ENCODE results near the gene MAP4K3. TPM values are rescaled to one million over a fixed set of nuclear protein-coding genes. Genes with fewer than 3 reads are reported as not detected.

Gene MAP4K3
- total and polyA plus RNA-seq, 10 of the 15 experiments (the other 5 are each of a cell fraction or from before 2014, with no cell fraction given): 0.04 to 0.95 (median 0.21) TPM; not detected in 1

DNA sequence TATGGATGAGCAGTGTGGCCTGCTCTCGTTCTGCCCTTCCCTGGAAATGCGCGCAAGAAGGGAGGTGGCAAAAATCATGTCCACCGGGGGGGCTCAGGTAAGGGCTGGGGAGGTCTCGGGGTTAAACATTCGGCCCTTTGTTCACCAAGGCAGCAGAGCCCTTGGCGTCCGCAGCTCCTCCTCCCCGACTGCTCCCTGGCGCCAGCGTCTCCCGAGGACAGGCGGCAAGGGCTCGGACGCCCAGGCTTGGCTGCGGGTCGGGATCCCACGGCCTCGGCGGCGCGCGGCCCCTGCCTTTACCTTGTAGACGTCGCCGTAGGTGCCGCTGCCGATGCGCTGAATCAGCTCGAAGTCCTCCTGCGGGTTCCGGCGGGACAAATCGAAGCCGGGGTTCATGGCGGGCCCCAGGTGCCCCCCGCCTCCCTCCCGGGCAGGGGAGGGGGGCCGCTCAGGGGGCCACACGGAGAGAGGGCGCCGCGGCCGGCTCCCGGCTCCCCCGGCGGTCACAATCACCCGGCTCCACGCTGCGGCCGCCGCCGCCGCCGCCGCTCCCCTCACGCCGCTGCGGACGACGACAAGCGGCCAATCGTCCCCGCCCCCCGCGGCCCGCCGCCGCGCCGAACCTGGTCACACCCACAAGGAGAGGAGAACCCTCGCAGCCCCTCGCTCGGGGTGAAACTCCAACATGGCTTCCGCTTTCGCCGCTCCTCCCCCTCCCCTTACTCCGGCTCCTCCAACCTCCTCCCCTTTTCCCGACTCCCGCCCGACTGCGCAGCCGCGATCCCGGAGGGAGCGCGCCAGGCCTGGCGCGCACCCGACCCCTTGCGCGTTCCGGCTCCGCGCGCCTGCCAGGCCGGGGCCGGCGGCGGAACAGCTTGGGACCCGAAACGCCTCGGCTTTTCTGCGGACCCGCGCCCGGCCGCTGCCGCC lies at the start of gene MAP4K3 (continued):
- TF ChIP-seq MYC (IDR thresholded peaks at IDR 0.05; ENCODE audit: insufficient read depth, insufficient read length, insufficient replicate concordance, low read length, severe bottlenecking): no peak
- TF ChIP-seq SPI1 (IDR thresholded peaks at IDR 0.05; ENCODE audit: borderline replicate concordance, insufficient read depth, low read depth, low read length): peak; percentile 41; the same call in 1 of the 2 replicates
- TF ChIP-seq, protein P1, sequence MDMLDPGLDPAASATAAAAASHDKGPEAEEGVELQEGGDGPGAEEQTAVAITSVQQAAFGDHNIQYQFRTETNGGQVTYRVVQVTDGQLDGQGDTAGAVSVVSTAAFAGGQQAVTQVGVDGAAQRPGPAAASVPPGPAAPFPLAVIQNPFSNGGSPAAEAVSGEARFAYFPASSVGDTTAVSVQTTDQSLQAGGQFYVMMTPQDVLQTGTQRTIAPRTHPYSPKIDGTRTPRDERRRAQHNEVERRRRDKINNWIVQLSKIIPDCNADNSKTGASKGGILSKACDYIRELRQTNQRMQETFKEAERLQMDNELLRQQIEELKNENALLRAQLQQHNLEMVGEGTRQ (IDR thresholded peaks at IDR 0.05; ENCODE audit: borderline replicate concordance, low read depth, low read length): no peak
- no peak for TF ChIP-seq CHD4 (IDR thresholded peaks at IDR 0.05)
- TF ChIP-seq RBBP5 (conservative IDR thresholded peaks at IDR 0.05): 0 out of 2 replicates have a peak, but pooled peaks have one; percentile 22
- TF ChIP-seq TCF3 (IDR thresholded peaks at IDR 0.05; ENCODE audit: borderline replicate concordance, insufficient read depth, low read depth, low read length): no peak
- no peak for TF ChIP-seq BMI1 (IDR thresholded peaks at IDR 0.05; ENCODE audit: borderline replicate concordance)
- TF ChIP-seq, protein P2, sequence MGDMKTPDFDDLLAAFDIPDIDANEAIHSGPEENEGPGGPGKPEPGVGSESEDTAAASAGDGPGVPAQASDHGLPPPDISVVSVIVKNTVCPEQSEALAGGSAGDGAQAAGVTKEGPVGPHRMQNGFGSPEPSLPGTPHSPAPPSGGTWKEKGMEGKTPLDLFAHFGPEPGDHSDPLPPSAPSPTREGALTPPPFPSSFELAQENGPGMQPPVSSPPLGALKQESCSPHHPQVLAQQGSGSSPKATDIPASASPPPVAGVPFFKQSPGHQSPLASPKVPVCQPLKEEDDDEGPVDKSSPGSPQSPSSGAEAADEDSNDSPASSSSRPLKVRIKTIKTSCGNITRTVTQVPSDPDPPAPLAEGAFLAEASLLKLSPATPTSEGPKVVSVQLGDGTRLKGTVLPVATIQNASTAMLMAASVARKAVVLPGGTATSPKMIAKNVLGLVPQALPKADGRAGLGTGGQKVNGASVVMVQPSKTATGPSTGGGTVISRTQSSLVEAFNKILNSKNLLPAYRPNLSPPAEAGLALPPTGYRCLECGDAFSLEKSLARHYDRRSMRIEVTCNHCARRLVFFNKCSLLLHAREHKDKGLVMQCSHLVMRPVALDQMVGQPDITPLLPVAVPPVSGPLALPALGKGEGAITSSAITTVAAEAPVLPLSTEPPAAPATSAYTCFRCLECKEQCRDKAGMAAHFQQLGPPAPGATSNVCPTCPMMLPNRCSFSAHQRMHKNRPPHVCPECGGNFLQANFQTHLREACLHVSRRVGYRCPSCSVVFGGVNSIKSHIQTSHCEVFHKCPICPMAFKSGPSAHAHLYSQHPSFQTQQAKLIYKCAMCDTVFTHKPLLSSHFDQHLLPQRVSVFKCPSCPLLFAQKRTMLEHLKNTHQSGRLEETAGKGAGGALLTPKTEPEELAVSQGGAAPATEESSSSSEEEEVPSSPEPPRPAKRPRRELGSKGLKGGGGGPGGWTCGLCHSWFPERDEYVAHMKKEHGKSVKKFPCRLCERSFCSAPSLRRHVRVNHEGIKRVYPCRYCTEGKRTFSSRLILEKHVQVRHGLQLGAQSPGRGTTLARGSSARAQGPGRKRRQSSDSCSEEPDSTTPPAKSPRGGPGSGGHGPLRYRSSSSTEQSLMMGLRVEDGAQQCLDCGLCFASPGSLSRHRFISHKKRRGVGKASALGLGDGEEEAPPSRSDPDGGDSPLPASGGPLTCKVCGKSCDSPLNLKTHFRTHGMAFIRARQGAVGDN (IDR thresholded peaks at IDR 0.05): 0 out of 2 replicates have a peak, but pooled peaks have one; percentile 37
- peak; percentile 27 for TF ChIP-seq KLF5 (IDR thresholded peaks at IDR 0.05; ENCODE audit: partially characterized antibody)
- TF ChIP-seq POLR2AphosphoS5 (IDR thresholded peaks at IDR 0.05; ENCODE audit: low read length): peak; percentile 5; the same call in 1 of the 2 replicates
- TF ChIP-seq, protein P3, sequence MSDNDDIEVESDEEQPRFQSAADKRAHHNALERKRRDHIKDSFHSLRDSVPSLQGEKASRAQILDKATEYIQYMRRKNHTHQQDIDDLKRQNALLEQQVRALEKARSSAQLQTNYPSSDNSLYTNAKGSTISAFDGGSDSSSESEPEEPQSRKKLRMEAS (IDR thresholded peaks at IDR 0.05; ENCODE audit: low read depth, low read length): peak; percentile 50; the same call in 1 of the 2 replicates
- TF ChIP-seq IKZF1 (conservative IDR thresholded peaks at IDR 0.05): peak; percentile 70
- no peak for TF ChIP-seq BHLHE40 (IDR thresholded peaks at IDR 0.05; ENCODE audit: borderline replicate concordance in 1 of 2, low read depth in 2 of 2, low read length in 1 of 2)
- peak; percentile 78 for TF ChIP-seq HDAC6 (IDR thresholded peaks at IDR 0.05; ENCODE audit: unreplicated experiment)
- TF ChIP-seq BACH1 (IDR thresholded peaks at IDR 0.05; ENCODE audit: borderline replicate concordance): peak; percentile 53; the same call in 1 of the 2 replicates
- peak; percentile 71; the same call in 1 of the 2 replicates for TF ChIP-seq GATAD2B (conservative IDR thresholded peaks at IDR 0.05; ENCODE audit: low read depth)
- 0 out of 2 replicates have a peak, but pooled peaks have one; percentile 38 for TF ChIP-seq NR2F1 (conservative IDR thresholded peaks at IDR 0.05)
- TF ChIP-seq TCF12 (IDR thresholded peaks at IDR 0.05; ENCODE audit: low read depth, low read length): 0 out of 2 replicates have a peak, but pooled peaks have one; percentile 17
- no peak for TF ChIP-seq RFX5 (IDR thresholded peaks at IDR 0.05; ENCODE audit: low read depth, low read length)
- no peak for TF ChIP-seq PAX5 (IDR thresholded peaks at IDR 0.05; ENCODE audit: borderline replicate concordance, low read depth, low read length)
